H1 (cell line): ENCODE data around the gene SAFB. TPM values are rescaled to one million over a fixed set of nuclear protein-coding genes. Genes with fewer than 3 reads are reported as not detected.

Experiments
- CTCF ChIA-PET: fragments of 300-600 bp; sonication (Branson Sonifier 250); formaldehyde crosslinking; loops from one replicate; lab custom pipeline; 2021; ENCODE audit not compliant: partially characterized antibody; lab: Charles Lee
- POLR2A ChIA-PET: fragments of 300-600 bp; sonication (Branson Sonifier 250); formaldehyde crosslinking; loops from one replicate; lab custom pipeline; 2021; ENCODE audit warnings: inconsistent platforms; ENCODE audit not compliant: partially characterized antibody; lab: Charles Lee
- DNase-seq, 2 experiments: peaks; one replicate each; pipeline versions ENCODE4 v3.0.0 to v3.0.0-alpha.2; 2010 to 2022; ENCODE audit warnings: low spot score in 2 of 2, low read depth in 1 of 2, mixed read lengths in 1 of 2
- FAIRE-seq: peaks from 2 replicates; lab custom pipeline; 2011; peaks lifted over from hg19 to GRCh38; lab: Jason Lieb, UNC
- H2AFZ ChIP-seq: 2 replicates; pipeline ENCODE4 v1.8.1; 2012; ENCODE audit warnings: low read length, inconsistent platforms
- H2AK5ac ChIP-seq: 2 replicates; pipeline ENCODE4 v1.6.1; 2013; ENCODE audit warnings: low read depth, low read length
- H2BK120ac ChIP-seq: replicated peaks from 2 replicates; pipeline ENCODE3; 2013; ENCODE audit warnings: low read depth, low read length, inconsistent platforms
- H2BK12ac ChIP-seq: 2 replicates; pipeline ENCODE4 v1.6.1; 2013; ENCODE audit warnings: low read depth, low read length
- H2BK15ac ChIP-seq: 2 replicates; pipeline ENCODE4 v1.6.1; 2013; ENCODE audit warnings: low read length
- H2BK20ac ChIP-seq: 2 replicates; pipeline ENCODE4 v1.6.1; 2013; ENCODE audit warnings: low read length
- H2BK5ac ChIP-seq: 2 replicates; pipeline ENCODE4 v1.6.1; 2013; ENCODE audit warnings: low read depth, low read length
- H3K14ac ChIP-seq: 2 replicates; pipeline ENCODE4 v1.6.1; 2013; ENCODE audit warnings: inconsistent platforms; ENCODE audit not compliant: insufficient read length
- H3K18ac ChIP-seq: 2 replicates; pipeline ENCODE4 v1.6.1; 2013; ENCODE audit warnings: low read length; ENCODE audit errors: extremely low read depth
- H3K23ac ChIP-seq: 2 replicates; pipeline ENCODE4 v1.6.1; 2013; ENCODE audit warnings: inconsistent platforms; ENCODE audit not compliant: insufficient read length
- H3K23me2 ChIP-seq: 2 replicates; pipeline ENCODE4 v1.6.1; 2013; ENCODE audit warnings: low read depth, low read length
- H3K27ac ChIP-seq: 2 replicates; pipeline ENCODE4 v1.6.1; 2011; ENCODE audit warnings: low read depth, low read length, inconsistent platforms
- H3K27me3 ChIP-seq, 4 experiments: replicated peaks in 1 of 4; 1 replicate in 1 of 4; 2 replicates in 3 of 4; pipeline versions ENCODE4 v1.6.1 to v1.8.1; 2011 to 2013; ENCODE audit warnings: low read length in 3 of 4, mild to moderate bottlenecking in 3 of 4, inconsistent platforms in 2 of 4, mixed read lengths in 2 of 4, moderate library complexity in 1 of 4; ENCODE audit not compliant: control insufficient read depth in 3 of 4, insufficient read depth in 3 of 4; ENCODE audit errors: extremely low read depth in 1 of 4
- H3K36me3 ChIP-seq, 4 experiments: 2 replicates each; pipeline versions ENCODE4 v1.6.1 to v1.8.1; 2011 to 2013; ENCODE audit warnings: mild to moderate bottlenecking in 4 of 4, low read length in 3 of 4, moderate library complexity in 2 of 4, control low read depth in 1 of 4, inconsistent platforms in 1 of 4; ENCODE audit not compliant: insufficient read depth in 4 of 4, control insufficient read depth in 2 of 4
- H3K4ac ChIP-seq: replicated peaks from 2 replicates; pipeline ENCODE3; 2013; ENCODE audit warnings: low read length, low read depth, mixed read lengths, inconsistent platforms; ENCODE audit not compliant: insufficient read length
- H3K4me1 ChIP-seq, 4 experiments: replicated peaks in 1 of 4; 1 replicate in 1 of 4; 2 replicates in 3 of 4; pipeline versions ENCODE4 v1.6.1 to v1.8.1; 2011 to 2013; ENCODE audit warnings: low read length in 3 of 4, inconsistent platforms in 2 of 4, mixed read lengths in 1 of 4; ENCODE audit not compliant: insufficient read depth in 4 of 4, control insufficient read depth in 3 of 4
- H3K4me2 ChIP-seq, 2 experiments: 2 replicates each; pipeline versions ENCODE4 v1.6.1 to v1.8.1; 2011 to 2013; ENCODE audit warnings: low read depth in 2 of 2, low read length in 2 of 2, control low read depth in 1 of 2, inconsistent platforms in 1 of 2, mild to moderate bottlenecking in 1 of 2; ENCODE audit not compliant: insufficient read depth in 1 of 2
- H3K4me3 ChIP-seq, 4 experiments: fragments of 200-600, 300-600 bp in 1 of 4; sonication (generic), shearing (Covaris generic), sonication (Bioruptor Twin) in 1 of 4; 2 replicates each; pipeline versions ENCODE4 v1.5.1 to v1.8.1; 2011 to 2016; ENCODE audit warnings: low read length in 4 of 4, low read depth in 3 of 4, control low read depth in 2 of 4, inconsistent platforms in 2 of 4, mild to moderate bottlenecking in 2 of 4, mixed read lengths in 1 of 4, moderate library complexity in 1 of 4; ENCODE audit not compliant: insufficient read depth in 2 of 4; ENCODE audit errors: extremely low read depth in 1 of 4
- H3K56ac ChIP-seq: replicated peaks from 2 replicates; pipeline ENCODE3; 2013; ENCODE audit warnings: low read depth, mild to moderate bottlenecking, mixed read lengths, low read length, inconsistent platforms; ENCODE audit not compliant: insufficient read length
- H3K79me1 ChIP-seq: 2 replicates; pipeline ENCODE4 v1.6.1; 2013; ENCODE audit warnings: low read depth, low read length, control low read depth
- H3K79me2 ChIP-seq, 2 experiments: 2 replicates each; pipeline versions ENCODE4 v1.6.1 to v1.8.1; 2012 to 2013; ENCODE audit warnings: low read length in 2 of 2, mild to moderate bottlenecking in 2 of 2, inconsistent platforms in 1 of 2; ENCODE audit not compliant: insufficient read depth in 2 of 2, control insufficient read depth in 1 of 2
- H3K9ac ChIP-seq, 4 experiments: replicated peaks in 1 of 4; 1 replicate in 1 of 4; 2 replicates in 3 of 4; pipeline versions ENCODE4 v1.6.1 to v1.8.1; 2011 to 2013; ENCODE audit warnings: low read depth in 3 of 4, low read length in 3 of 4, control low read depth in 2 of 4, mild to moderate bottlenecking in 2 of 4, moderate library complexity in 2 of 4, inconsistent platforms in 1 of 4; ENCODE audit errors: extremely low read depth in 1 of 4
- H3K9me3 ChIP-seq, 2 experiments: 2 replicates each; pipeline versions ENCODE4 v1.6.1 to v1.8.1; 2012 to 2013; ENCODE audit warnings: mild to moderate bottlenecking in 2 of 2, moderate library complexity in 2 of 2, control low read depth in 1 of 2, inconsistent platforms in 1 of 2, low read depth in 1 of 2, low read length in 1 of 2, mixed read lengths in 1 of 2; ENCODE audit not compliant: insufficient read depth in 2 of 2
- H4K20me1 ChIP-seq, 2 experiments: replicated peaks in 1 of 2; 2 replicates each; pipeline versions ENCODE3 to v1.8.1; 2011 to 2013; ENCODE audit warnings: inconsistent platforms in 2 of 2, low read length in 2 of 2, mild to moderate bottlenecking in 1 of 2; ENCODE audit not compliant: insufficient read depth in 2 of 2, control insufficient read depth in 1 of 2
- H4K5ac ChIP-seq: 2 replicates; pipeline ENCODE4 v1.6.1; 2013; ENCODE audit warnings: low read length, low read depth, mixed read lengths, inconsistent platforms; ENCODE audit not compliant: insufficient read length
- H4K8ac ChIP-seq: 2 replicates; pipeline ENCODE4 v1.8.0; 2013; ENCODE audit warnings: mild to moderate bottlenecking, moderate library complexity, low read length, inconsistent platforms; ENCODE audit not compliant: insufficient read depth; ENCODE audit errors: extremely low read depth
- H4K91ac ChIP-seq: replicated peaks from 2 replicates; pipeline ENCODE3; 2013; ENCODE audit warnings: low read length, mixed read lengths, inconsistent platforms; ENCODE audit not compliant: insufficient read length
- ATF3 ChIP-seq: IDR thresholded peaks from 2 replicates; pipeline ENCODE4 v1.6.1; 2011; ENCODE audit warnings: low read depth, mild to moderate bottlenecking, low read length; ENCODE audit not compliant: insufficient read depth
- CREB1 ChIP-seq: IDR thresholded peaks from 2 replicates; pipeline ENCODE4 v1.6.1; 2012; ENCODE audit warnings: inconsistent platforms
- JUN ChIP-seq: IDR thresholded peaks from 2 replicates; pipeline ENCODE4 v1.6.1; 2011; ENCODE audit warnings: low read depth, mild to moderate bottlenecking, improper control_type of control experiment, low read length
- RNF2 ChIP-seq: fragments of 200-900, 300-1000 bp; sonication (generic); IDR thresholded peaks from 2 replicates; pipeline ENCODE4 v1.7.1; 2016; ENCODE audit warnings: borderline replicate concordance, low read depth, mild to moderate bottlenecking, antibody characterized with exemption, low read length; ENCODE audit not compliant: poor library complexity, severe bottlenecking; ENCODE audit errors: missing control alignments
- SAP30 ChIP-seq: fragments of 300-600 bp; sonication (generic); IDR thresholded peaks from 2 replicates; pipeline ENCODE4 v1.7.1; 2012; ENCODE audit warnings: low read length, moderate library complexity, mild to moderate bottlenecking, inconsistent platforms; ENCODE audit not compliant: insufficient read depth, insufficient replicate concordance
- YY1 ChIP-seq: IDR thresholded peaks from 2 replicates; pipeline ENCODE4 v1.6.1; 2011; ENCODE audit warnings: low read depth, mild to moderate bottlenecking, low read length
- WGBS, 2 experiments: shearing (Covaris generic) in 1 of 2; methylation state at CpG; one replicate each; pipeline versions ENCODE4 v1.1.6 to v1.1.7; 2013 to 2015; ENCODE audit warnings: low lambda C conversion rate in 2 of 2, mixed read lengths in 2 of 2, inconsistent platforms in 1 of 2, low coverage in 1 of 2, missing lambda C conversion rate in 1 of 2; ENCODE audit not compliant: insufficient replicate concordance in 2 of 2, insufficient coverage in 1 of 2, insufficient read length in 1 of 2; ENCODE audit errors: extremely low coverage in 1 of 2, missing lambda C conversion rate in 1 of 2; 5-methylcytosine and 5-hydroxymethylcytosine counted together
- polyA plus RNA-seq, 7 experiments: library from polyadenylated mRNA; depleted of rRNA in 3 of 7; stranded (reverse) in 5 of 7; unstranded in 2 of 7; fragments of >200 nt in 5 of 7; fragments of 200-250 nt in 2 of 7; gene quantifications; 1 replicate in 5 of 7; 2 replicates in 1 of 7; 4 replicates in 1 of 7; pipeline versions ENCODE4 v1.2.1 to v1.2.3, GENCODE V29; 2011 to 2013; ENCODE audit warnings: missing spikeins in 2 of 7, mixed read lengths in 2 of 7
- total RNA-seq: library from RNA; stranded (reverse); fragmentation: NEBNext Ultra II Directional; extraction: Animal tissue kit (Norgen Biotek cat#: 25700); gene quantifications from 2 replicates; pipeline ENCODE4 v1.2.1, GENCODE V29; 2021

SAFB gene
- total and polyA plus RNA-seq, 2 of the 8 experiments (the other 6 are each of a cell fraction or from before 2014, with no cell fraction given) = 27.0 to 110 TPM

- Histone ChIP-seq H3K27me3 (no peaks in the 10 kb centered on the region), H4K20me1 (peaks cover 0 to 8% of the 10 kb centered on the region in 2 experiments), H3K56ac (no peak overlapping the region), H4K8ac (0 out of 2 replicates have a peak overlapping the region, but pooled peaks have one; percentile 20), H3K36me3 (peaks cover 0 to 2% (median 0%) of the 10 kb centered on the region in 4 experiments; a peak in 1 of 8 replicates), H3K4me2 (no peak overlapping the region), H3K14ac (no peak overlapping the region), H3K4ac (no peak overlapping the region), H2AK5ac (no peak overlapping the region), H2AFZ (no peak overlapping the region), H3K4me3 (no peak overlapping the region), H4K5ac (no peak overlapping the region), H3K23me2 (peaks cover 22% of the 10 kb centered on the region; the same call in 1 of the 2 replicates), H4K91ac (no peak overlapping the region), H2BK15ac (no peak overlapping the region), H3K4me1 (peaks cover 0 to 13% (median 2%) of the 10 kb centered on the region in 4 experiments; a peak in 5 of 7 replicates), H3K9ac (no peak overlapping the region), H2BK20ac (no peak overlapping the region), H3K27ac (no peak overlapping the region), H3K79me1 (peaks cover 3% of the 10 kb centered on the region; the same call in 1 of the 2 replicates), H2BK120ac (no peak overlapping the region), H3K18ac (no peak overlapping the region), H2BK12ac (no peak overlapping the region), H3K23ac (no peak overlapping the region), H3K9me3 (no peaks in the 10 kb centered on the region), H2BK5ac (no peak overlapping the region), H3K79me2 (no peaks in the 10 kb centered on the region)
- POLR2A ChIA-PET = interaction anchor here (1.3 to 4.1 kb wide), 4 partner anchors 10 to 54 kb away, joined by 7 to 51 read pairs (median 12); partner anchors contain the start of genes RPL36, SAFB and SAFB2
- TF ChIP-seq SAP30 = no peak
- TF ChIP-seq JUN = no peak
- TF ChIP-seq CREB1 = no peak
- no peak for TF ChIP-seq YY1
- TF ChIP-seq RNF2 = no peak
- TF ChIP-seq ATF3 = no peak
- no peak for DNase-seq
- CTCF ChIA-PET = interaction anchor here (0.6 to 3.0 kb wide), 2 partner anchors 10 to 12 kb away, joined by 3 to 26 read pairs; partner anchors contain the start of gene RPL36
- WGBS, 2 experiments = 90% methylated on average over 10 of the region's 13 CpGs; no CpG with 5 or more reads in 1 of the 2 experiments
- FAIRE-seq = no peak
Measured at GRCh38 chr19:5676772-5677105, 53.9 kb downstream of the SAFB start.
